ENCODE results near the gene GEMIN7. TPM values are rescaled to one million over a fixed set of nuclear protein-coding genes. Genes with fewer than 3 reads are reported as not detected.

The GEMIN7 gene
- total and polyA plus RNA-seq, 4 donors = 18.7 to 29.0 (median 22.7) TPM

DNA sequence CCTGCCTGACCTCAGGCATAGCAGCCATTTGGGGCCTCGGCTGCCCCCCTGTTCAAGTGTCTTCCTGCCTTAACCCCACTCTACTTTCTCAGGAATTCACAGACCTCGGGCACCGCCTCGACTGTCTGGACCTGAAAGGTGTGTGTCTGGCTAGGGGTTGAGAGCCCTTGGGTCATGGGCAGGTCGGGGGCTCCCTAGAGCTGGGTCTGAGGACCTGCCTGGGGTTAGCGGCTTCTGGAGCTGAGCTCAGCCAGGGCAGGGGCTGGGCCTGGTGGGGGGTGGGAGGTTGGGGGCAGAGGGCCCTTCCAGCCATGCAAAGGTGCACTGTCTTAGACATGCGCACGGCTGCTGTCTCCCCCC lies 61.1 kb downstream of the GEMIN7 start:
- peaks cover 0 to 11% (median 4%) of the 10 kb centered on the region in 5 donors for H3K4me1 ChIP-seq (ENCODE audit: control insufficient read depth in 5 of 5, insufficient read depth in 5 of 5, low read length in 5 of 5)
- H3K9ac ChIP-seq (ENCODE audit: insufficient read depth in 1 of 2, low read length in 2 of 2) = no peak overlapping the region
- H3K36me3 ChIP-seq (ENCODE audit: control insufficient read depth in 4 of 4, insufficient read depth in 4 of 4, low read length in 4 of 4) = peaks cover 0 to 45% (median 11%) of the 10 kb centered on the region in 4 donors
- WGBS, 2 donors = 84 to 89% methylated on average over 8 of the region's 8 CpGs
- no peaks in the 10 kb centered on the region for H3K9me3 ChIP-seq (ENCODE audit: control insufficient read depth in 4 of 4, insufficient read depth in 3 of 4, low read length in 3 of 4)
- no peaks in the 10 kb centered on the region for H3K27me3 ChIP-seq (ENCODE audit: control insufficient read depth in 3 of 3, insufficient read depth in 3 of 3, low read length in 2 of 3)
- no peak overlapping the region for H3K4me3 ChIP-seq
- TF ChIP-seq CTCF (IDR thresholded peaks at IDR 0.05; ENCODE audit: control extremely low read depth, extremely low read depth) = no peak
- ATAC-seq (ENCODE audit: insufficient read depth, low FRiP score) (no peak), DNase-seq (no peak)
- no peak overlapping the region for H3K27ac ChIP-seq (ENCODE audit: low read depth in 1 of 2, low read length in 1 of 2)

GRCh38 chr19:45140533-45140932 lies 61.5 kb downstream of the GEMIN7 start:
- TF ChIP-seq CTCF (IDR thresholded peaks at IDR 0.05; ENCODE audit: control extremely low read depth, extremely low read depth) = no peak
- no peaks in the 10 kb centered on the region for H3K27me3 ChIP-seq (ENCODE audit: control insufficient read depth in 3 of 3, insufficient read depth in 3 of 3, low read length in 2 of 3)
- H3K4me1 ChIP-seq (ENCODE audit: control insufficient read depth in 5 of 5, insufficient read depth in 5 of 5, low read length in 5 of 5) = peaks cover 0 to 11% (median 4%) of the 10 kb centered on the region in 5 donors
- DNase-seq = no peak
- WGBS, 2 donors = 95 to 97% methylated on average over 11 of the region's 11 CpGs
- ATAC-seq (ENCODE audit: insufficient read depth, low FRiP score) = no peak
- H3K9me3 ChIP-seq (ENCODE audit: control insufficient read depth in 4 of 4, insufficient read depth in 3 of 4, low read length in 3 of 4) = no peaks in the 10 kb centered on the region
- peaks cover 0 to 49% (median 13%) of the 10 kb centered on the region in 4 donors for H3K36me3 ChIP-seq (ENCODE audit: control insufficient read depth in 4 of 4, insufficient read depth in 4 of 4, low read length in 4 of 4)
- no peak overlapping the region for H3K9ac ChIP-seq (ENCODE audit: insufficient read depth in 1 of 2, low read length in 2 of 2)
- no peak overlapping the region for H3K27ac ChIP-seq (ENCODE audit: low read depth in 1 of 2, low read length in 1 of 2)
- no peak overlapping the region for H3K4me3 ChIP-seq

Small RNA genes within 50 kb of the gene (small RNA-seq; reads per million reads assigned to genes)
- not detected for gene RNU6-611P (ENCODE audit: low replicate concordance)

Other genes starting within 250 kb of the GEMIN7 start
- 100 to 1,000 TPM in 1 of 2 donors, 10 to 100 TPM in 1; 90.4 to 117 TPM for gene NECTIN2, start 233.0 kb upstream of the GEMIN7 start, total RNA-seq
- gene NECTIN2, start 233.0 kb upstream of the GEMIN7 start, polyA plus RNA-seq = 10 to 100 TPM; 76.9 to 97.6 TPM
- gene TOMM40, start 188.0 kb upstream of the GEMIN7 start, total RNA-seq = 10 to 100 TPM; 17.6 to 76.8 TPM
- gene TOMM40, start 188.0 kb upstream of the GEMIN7 start, polyA plus RNA-seq = 10 to 100 TPM; 55.0 to 69.4 TPM
- 100 to 1,000 TPM in 1 of 2 donors, 10 to 100 TPM in 1; 80.8 to 177 TPM for gene APOE, start 173.5 kb upstream of the GEMIN7 start, total RNA-seq
- 1,000 to 10,000 TPM in 1 of 2 donors, 100 to 1,000 TPM in 1; 235 to 1,011 TPM for gene APOE, start 173.5 kb upstream of the GEMIN7 start, polyA plus RNA-seq
- 100 to 1,000 TPM in 1 of 2 donors, 10 to 100 TPM in 1; 14.0 to 282 TPM for gene APOC1, start 164.7 kb upstream of the GEMIN7 start, total RNA-seq
- gene APOC1, start 164.7 kb upstream of the GEMIN7 start, polyA plus RNA-seq = 1,000 to 10,000 TPM in 1 of 2 donors, 100 to 1,000 TPM in 1; 153 to 1,030 TPM
- not detected for gene APOC4, start 137.0 kb upstream of the GEMIN7 start, total RNA-seq
- under 1 TPM in 1 of 2 donors, not detected in 1; 0.98 TPM for gene APOC4, start 137.0 kb upstream of the GEMIN7 start, polyA plus RNA-seq
- 1 to 10 TPM; 1.8 to 8.0 TPM for gene APOC2, start 133.2 kb upstream of the GEMIN7 start, total RNA-seq
- 10 to 100 TPM; 12.2 to 21.5 TPM for gene APOC2, start 133.2 kb upstream of the GEMIN7 start, polyA plus RNA-seq
- gene CLPTM1, start 123.9 kb upstream of the GEMIN7 start, total RNA-seq = 100 to 1,000 TPM in 1 of 2 donors, 10 to 100 TPM in 1; 35.9 to 130 TPM
- gene CLPTM1, start 123.9 kb upstream of the GEMIN7 start, polyA plus RNA-seq = 10 to 100 TPM; 82.5 to 88.0 TPM
- gene RELB, start 77.8 kb upstream of the GEMIN7 start, total RNA-seq = 10 to 100 TPM; 15.8 to 23.8 TPM
- gene RELB, start 77.8 kb upstream of the GEMIN7 start, polyA plus RNA-seq = 10 to 100 TPM in 1 of 2 donors, 1 to 10 TPM in 1; 9.4 to 65.9 TPM
- gene CLASRP, start 40.2 kb upstream of the GEMIN7 start, total RNA-seq = 10 to 100 TPM; 23.9 to 73.9 TPM
- gene CLASRP, start 40.2 kb upstream of the GEMIN7 start, polyA plus RNA-seq = 100 to 1,000 TPM in 1 of 2 donors, 10 to 100 TPM in 1; 41.2 to 107 TPM
- 1 to 10 TPM in 1 of 2 donors, under 1 TPM in 1; 0.43 to 3.8 TPM for gene ZNF296, start 2.8 kb upstream of the GEMIN7 start, total RNA-seq
- 1 to 10 TPM; 1.9 to 3.9 TPM for gene ZNF296, start 2.8 kb upstream of the GEMIN7 start, polyA plus RNA-seq
- gene PPP1R37, start 13.9 kb downstream of the GEMIN7 start, total RNA-seq = 10 to 100 TPM; 20.7 to 31.1 TPM
- 10 to 100 TPM; 19.2 to 39.7 TPM for gene PPP1R37, start 13.9 kb downstream of the GEMIN7 start, polyA plus RNA-seq
- under 1 TPM in 1 of 2 donors, not detected in 1; 0.06 TPM for gene NKPD1, start 81.7 kb downstream of the GEMIN7 start, total RNA-seq
- gene NKPD1, start 81.7 kb downstream of the GEMIN7 start, polyA plus RNA-seq = under 1 TPM; 0.07 to 0.08 TPM
- 10 to 100 TPM; 14.0 to 20.5 TPM for gene TRAPPC6A, start 99.0 kb downstream of the GEMIN7 start, total RNA-seq
- 10 to 100 TPM; 32.0 to 38.4 TPM for gene TRAPPC6A, start 99.0 kb downstream of the GEMIN7 start, polyA plus RNA-seq
- gene BLOC1S3, start 99.5 kb downstream of the GEMIN7 start, total RNA-seq = 10 to 100 TPM in 1 of 2 donors, 1 to 10 TPM in 1; 7.5 to 17.3 TPM
- 1 to 10 TPM; 4.2 to 8.7 TPM for gene BLOC1S3, start 99.5 kb downstream of the GEMIN7 start, polyA plus RNA-seq
- 1 to 10 TPM; 1.7 to 2.8 TPM for gene EXOC3L2, start 166.1 kb downstream of the GEMIN7 start, total RNA-seq
- gene EXOC3L2, start 166.1 kb downstream of the GEMIN7 start, polyA plus RNA-seq = 1 to 10 TPM; 2.2 to 2.6 TPM
- 10 to 100 TPM; 25.3 to 47.0 TPM for gene MARK4, start 172.0 kb downstream of the GEMIN7 start, total RNA-seq
- gene MARK4, start 172.0 kb downstream of the GEMIN7 start, polyA plus RNA-seq = 10 to 100 TPM; 12.6 to 15.9 TPM
- gene CKM, start 243.6 kb downstream of the GEMIN7 start, total RNA-seq = 1 to 10 TPM in 1 of 2 donors, not detected in 1; 1.4 TPM
- under 1 TPM; 0.06 to 0.97 TPM for gene CKM, start 243.6 kb downstream of the GEMIN7 start, polyA plus RNA-seq

All from lung (tissue), 13 donors.